GM12892 (cell line): Measurements from ENCODE around the gene NOX4.

Source experiments
- POLR2A ChIP-seq: IDR thresholded peaks from 2 replicates; pipeline ENCODE4 v1.6.1; 2011; ENCODE audit warnings: low read depth, low read length, control low read depth
- POLR2AphosphoS5 ChIP-seq: IDR thresholded peaks from 2 replicates; pipeline ENCODE4 v1.6.1; 2011; ENCODE audit warnings: low read depth, low read length, control low read depth
- TAF1 ChIP-seq: IDR thresholded peaks from 2 replicates; pipeline ENCODE4 v1.6.1; 2011; ENCODE audit warnings: low read depth, mild to moderate bottlenecking, control low read depth, low read length, borderline replicate concordance

GRCh38 chr11:89405629-89406028 lies 85.5 kb downstream of the NOX4 start:
- TF ChIP-seq POLR2AphosphoS5 = no peak
- TF ChIP-seq POLR2A = no peak
- no peak for TF ChIP-seq TAF1
